HG03558 (cell line): ENCODE measurements around the gene MACROD1.

Experiments
- ATAC-seq: cut with Tn5 transposase; IDR thresholded peaks from one replicate; pipeline ENCODE4 v1.9.1; 2021; ENCODE audit warnings: moderate number of reproducible peaks; ENCODE audit not compliant: unreplicated experiment; ENCODE audit errors: extremely low read depth

The MACROD1 gene

DNA sequence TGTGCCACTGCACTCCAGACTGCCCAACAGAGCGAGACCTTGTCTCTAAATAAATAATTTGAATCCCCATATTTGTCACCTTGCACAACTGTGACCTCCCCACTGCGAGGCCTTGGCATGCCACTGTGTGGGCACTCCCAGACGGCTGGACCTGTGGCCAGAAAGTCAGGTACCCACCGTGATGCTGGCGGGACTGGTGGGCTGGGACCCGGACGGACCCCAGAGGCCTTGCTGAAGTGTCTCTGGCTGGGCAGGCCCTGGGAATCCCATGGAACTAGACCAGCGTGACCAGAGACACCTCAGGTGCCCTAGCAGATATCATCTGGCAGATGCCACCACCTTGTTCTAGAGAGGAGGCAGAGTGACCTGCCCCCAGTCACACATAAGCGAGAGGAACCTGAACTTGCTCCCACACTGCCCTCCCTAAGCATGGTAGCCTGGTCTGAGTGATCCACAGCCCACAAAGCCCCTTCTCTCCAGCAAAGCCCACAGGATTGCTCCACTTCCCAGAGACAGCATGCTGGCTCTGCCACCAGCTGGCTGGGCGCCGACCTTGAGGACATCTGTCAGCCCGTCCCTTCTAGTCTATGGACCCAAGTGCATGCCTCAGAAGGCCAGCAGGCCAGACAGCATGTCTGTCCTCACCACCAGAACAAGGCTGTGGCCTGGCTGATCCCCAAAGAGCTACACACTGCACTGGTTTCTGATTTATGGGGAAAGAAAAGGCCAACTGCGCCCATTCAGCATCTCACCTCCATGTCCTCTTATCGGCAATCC is 9.5 kb downstream of the MACROD1 start:
- ATAC-seq: no peak

DNA sequence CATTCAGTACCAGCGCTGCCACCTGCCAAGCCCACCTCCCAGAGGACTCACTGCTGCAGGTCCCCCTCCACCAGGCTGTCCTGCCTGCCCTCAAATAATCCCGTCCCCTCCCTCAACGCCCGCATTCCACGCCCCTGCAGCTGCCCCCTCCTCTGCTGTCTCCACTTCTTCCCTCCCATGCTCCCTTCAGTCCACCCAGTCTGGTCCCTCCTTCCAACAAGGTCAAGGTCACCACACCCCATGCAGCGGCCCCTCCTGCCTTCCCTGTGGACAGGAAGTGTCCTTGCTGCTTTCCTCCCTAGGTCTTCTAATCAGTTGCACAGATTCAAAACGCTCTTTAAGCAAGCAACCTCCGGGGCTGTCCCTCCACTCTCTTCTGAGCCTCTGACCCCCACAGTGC is 12.1 kb downstream of the MACROD1 start:
- no peak for ATAC-seq

DNA sequence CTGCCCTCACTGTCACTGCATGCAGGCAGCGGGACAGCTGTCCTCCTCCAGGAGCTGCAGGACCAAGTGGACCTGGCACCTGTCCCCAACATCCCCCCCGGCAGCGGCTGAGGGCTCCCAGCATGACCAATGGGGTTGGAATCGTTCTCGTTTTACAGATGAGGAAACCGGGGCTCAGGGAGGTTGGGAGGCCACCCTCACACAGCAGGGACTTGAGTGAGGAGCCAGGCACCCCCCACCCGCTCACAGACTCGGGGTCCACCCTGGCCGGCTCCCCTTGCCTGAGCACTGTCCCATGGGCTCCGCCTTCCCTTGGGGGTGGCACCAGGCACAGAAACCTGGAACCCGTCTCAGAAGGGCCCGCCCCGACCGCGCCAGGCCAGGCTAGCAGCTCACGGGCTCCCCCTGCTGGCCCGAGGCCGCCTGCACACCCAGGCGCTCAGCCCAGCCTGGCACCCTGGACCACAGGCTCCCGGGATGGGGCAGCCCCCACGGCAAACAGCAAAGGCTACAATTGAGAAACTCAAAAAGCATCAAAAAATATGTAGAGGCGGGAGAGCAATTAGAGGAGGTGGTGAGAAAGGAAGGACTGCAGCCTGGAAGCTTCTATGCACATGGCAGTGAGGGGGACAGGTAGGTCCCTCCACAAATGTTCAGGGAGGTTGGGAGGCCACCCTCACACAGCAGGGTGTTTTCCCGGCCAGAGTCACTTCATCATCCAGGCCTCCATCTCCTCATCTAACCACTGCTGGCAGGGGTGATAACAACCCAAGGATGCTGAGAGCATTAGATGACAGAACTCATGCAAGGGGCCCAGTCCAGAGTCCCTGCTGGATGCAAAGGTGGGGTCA is 12.8 kb downstream of the MACROD1 start:
- ATAC-seq: no peak

GRCh38 chr11:64151337-64151736 is 14.6 kb downstream of the MACROD1 start:
- no peak for ATAC-seq

GRCh38 chr11:64150481-64151239 is 15.3 kb downstream of the MACROD1 start:
- no peak for ATAC-seq

DNA sequence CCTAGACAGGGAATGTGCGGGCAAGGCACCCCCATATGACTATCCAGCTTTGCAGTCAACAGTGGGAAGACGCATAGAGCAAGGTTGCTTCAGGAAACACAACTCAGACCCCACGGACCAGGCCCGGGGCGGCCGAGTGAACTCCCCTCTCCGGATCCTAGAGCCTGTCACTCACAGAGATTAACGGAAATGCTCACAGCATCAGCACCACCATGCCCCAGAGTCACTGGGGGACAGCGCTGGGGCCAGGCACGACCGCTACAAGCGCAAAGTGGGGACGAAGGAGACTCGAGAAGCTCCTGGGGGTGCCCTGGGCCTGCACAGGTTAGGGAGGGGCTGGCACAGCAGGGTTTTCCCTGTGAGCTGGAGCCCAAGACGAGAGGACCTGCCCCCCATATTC is 15.9 kb downstream of the MACROD1 start:
- no peak for ATAC-seq

DNA sequence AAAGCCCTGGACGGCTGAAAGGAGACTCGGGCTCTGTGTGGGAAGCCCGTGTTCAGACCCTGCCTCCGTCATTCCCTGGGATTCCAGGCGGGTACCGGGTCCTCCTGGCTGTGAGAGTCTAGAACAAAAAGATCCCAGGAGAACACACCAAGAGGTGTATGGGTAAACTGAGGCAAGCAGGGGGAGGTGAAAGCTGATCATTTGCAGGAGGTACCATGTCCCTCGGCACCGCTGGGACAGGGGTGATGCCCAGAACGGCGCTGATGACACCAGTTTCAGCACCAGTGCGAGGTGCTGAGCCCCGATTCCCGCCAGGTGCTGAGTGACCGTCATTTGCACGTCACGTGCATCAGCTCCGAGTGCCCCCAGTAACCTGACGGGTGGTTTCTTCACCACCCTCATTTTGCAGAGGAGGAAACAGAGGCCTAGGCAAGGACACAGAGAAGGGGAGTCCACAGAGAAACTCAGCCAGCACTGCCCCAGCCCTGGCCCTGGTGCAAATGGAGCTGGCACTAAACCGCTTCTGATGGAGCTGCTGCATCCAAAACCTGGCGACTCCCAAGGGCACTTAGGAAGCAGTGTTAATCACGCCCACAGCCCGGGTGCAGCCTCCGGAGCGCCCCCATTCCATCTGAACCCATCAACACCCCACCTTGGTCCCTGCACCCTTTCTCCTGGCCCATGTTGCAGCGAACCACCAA is 16.8 kb downstream of the MACROD1 start:
- ATAC-seq: no peak

- ATAC-seq: no peak
Measured at GRCh38 chr11:64148226-64148916, 17.5 kb downstream of the MACROD1 start.

DNA sequence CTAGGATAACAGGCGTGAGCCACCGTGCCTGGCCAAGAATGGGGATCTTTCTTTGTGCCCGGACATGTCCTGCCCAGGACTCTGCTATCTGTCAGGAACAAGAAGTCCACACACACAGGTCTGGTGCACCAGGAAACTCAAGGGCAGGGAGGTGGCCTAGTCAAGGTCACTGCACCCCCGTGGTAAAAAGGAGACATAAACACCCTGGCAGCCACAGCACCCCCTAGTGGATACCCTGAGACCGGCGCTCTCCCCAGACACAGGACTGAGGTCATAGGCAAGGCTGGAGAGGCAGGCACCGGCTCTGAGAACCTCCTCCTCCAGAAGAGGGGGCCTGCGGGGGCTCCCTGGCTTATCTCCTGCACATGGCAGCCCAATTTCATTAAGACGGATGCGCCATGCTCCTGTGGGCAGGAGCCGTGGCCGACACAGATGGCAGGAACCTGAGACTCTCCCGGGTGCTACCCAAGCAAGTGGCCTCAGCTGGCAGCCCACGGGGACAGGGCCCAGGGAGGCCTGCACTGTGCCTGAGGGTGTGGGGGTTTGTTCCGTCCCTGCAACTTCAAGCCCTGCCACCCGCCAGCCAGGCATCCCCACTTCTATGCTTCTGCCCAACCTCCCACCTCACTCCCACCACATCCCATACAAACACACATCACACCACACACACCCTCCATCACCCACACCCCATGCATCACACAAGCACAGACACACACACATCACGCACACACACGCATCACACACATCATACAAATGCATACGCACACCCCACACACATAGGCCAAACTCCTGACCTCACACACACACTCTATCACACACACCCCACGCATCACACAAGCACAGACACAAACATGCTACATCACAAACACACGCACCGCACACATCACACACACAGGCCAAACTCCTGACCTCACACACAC is 19.6 kb downstream of the MACROD1 start:
- no peak for ATAC-seq

- ATAC-seq: no peak
Measured at GRCh38 chr11:64144587-64145472, 21.1 kb downstream of the MACROD1 start.

GRCh38 chr11:64141081-64141783 is 24.7 kb downstream of the MACROD1 start:
- no peak for ATAC-seq

GRCh38 chr11:64140082-64140481 is 25.8 kb downstream of the MACROD1 start:
- ATAC-seq: no peak

- ATAC-seq: no peak
Measured at GRCh38 chr11:64139049-64139448, 26.9 kb downstream of the MACROD1 start.

- ATAC-seq: no peak
Measured at GRCh38 chr11:64138398-64138797, 27.5 kb downstream of the MACROD1 start.

- ATAC-seq: no peak
Measured at GRCh38 chr11:64136765-64137441, 29.0 kb downstream of the MACROD1 start.

GRCh38 chr11:64135711-64136110 is 30.2 kb downstream of the MACROD1 start:
- ATAC-seq: no peak
